Measurements from ENCODE around the gene SRMS.
A peak's percentile ranks its signal among the peaks of the same experiment; 100 is the strongest.

SRMS gene

GRCh38 chr20:63558804-63559484 lies 11.4 kb upstream of the SRMS start:
- H3K9ac ChIP-seq (ENCODE audit: insufficient read length), result no peak overlapping the region
- no peaks in the 10 kb centered on the region for H3K36me3 ChIP-seq (ENCODE audit: insufficient read depth, low read length)
- H3K4me3 ChIP-seq, result no peak overlapping the region
- H3K27ac ChIP-seq, result no peak overlapping the region
- no peaks in the 10 kb centered on the region for H3K9me3 ChIP-seq (ENCODE audit: low read depth, low read length)
- TF ChIP-seq FOXP2 (optimal IDR thresholded peaks at IDR 0.05; ENCODE audit: control extremely low read depth, extremely low read length, insufficient read depth) (no peak), POLR2AphosphoS5 (IDR thresholded peaks at IDR 0.05; ENCODE audit: borderline replicate concordance, low read depth, low read length) (no peak), EZH2 (IDR thresholded peaks at IDR 0.05) (no peak)
- DNase-seq (ENCODE audit: low read depth, low spot score), result no peak

GRCh38 chr20:63557481-63557891 lies 9.9 kb upstream of the SRMS start:
- no peak for DNase-seq (ENCODE audit: low read depth, low spot score)
- H3K9me3 ChIP-seq (ENCODE audit: low read depth, low read length), result no peaks in the 10 kb centered on the region
- no peak overlapping the region for H3K4me3 ChIP-seq
- no peak overlapping the region for H3K9ac ChIP-seq (ENCODE audit: insufficient read length)
- no peak overlapping the region for H3K27ac ChIP-seq
- TF ChIP-seq EZH2 (IDR thresholded peaks at IDR 0.05) (no peak), FOXP2 (optimal IDR thresholded peaks at IDR 0.05; ENCODE audit: control extremely low read depth, extremely low read length, insufficient read depth) (no peak), POLR2AphosphoS5 (IDR thresholded peaks at IDR 0.05; ENCODE audit: borderline replicate concordance, low read depth, low read length) (no peak)
- H3K36me3 ChIP-seq (ENCODE audit: insufficient read depth, low read length), result no peaks in the 10 kb centered on the region

- H3K9ac ChIP-seq (ENCODE audit: insufficient read length), result no peak overlapping the region
- H3K4me3 ChIP-seq, result no peak overlapping the region
- DNase-seq (ENCODE audit: low read depth, low spot score), result no peak
- H3K27ac ChIP-seq, result no peak overlapping the region
- H3K36me3 ChIP-seq (ENCODE audit: insufficient read depth, low read length), result no peaks in the 10 kb centered on the region
- TF ChIP-seq EZH2 (IDR thresholded peaks at IDR 0.05) (no peak), FOXP2 (optimal IDR thresholded peaks at IDR 0.05; ENCODE audit: control extremely low read depth, extremely low read length, insufficient read depth) (no peak), POLR2AphosphoS5 (IDR thresholded peaks at IDR 0.05; ENCODE audit: borderline replicate concordance, low read depth, low read length) (no peak)
- H3K9me3 ChIP-seq (ENCODE audit: low read depth, low read length), result no peaks in the 10 kb centered on the region
Measured at GRCh38 chr20:63556873-63557478, 9.4 kb upstream of the SRMS start.

GRCh38 chr20:63555661-63556381 lies 8.3 kb upstream of the SRMS start:
- TF ChIP-seq FOXP2 (optimal IDR thresholded peaks at IDR 0.05; ENCODE audit: control extremely low read depth, extremely low read length, insufficient read depth), result no peak
- TF ChIP-seq POLR2AphosphoS5 (IDR thresholded peaks at IDR 0.05; ENCODE audit: borderline replicate concordance, low read depth, low read length), result no peak
- TF ChIP-seq EZH2 (IDR thresholded peaks at IDR 0.05), result no peak
- no peaks in the 10 kb centered on the region for H3K9me3 ChIP-seq (ENCODE audit: low read depth, low read length)
- no peak for DNase-seq (ENCODE audit: low read depth, low spot score)
- no peak overlapping the region for H3K9ac ChIP-seq (ENCODE audit: insufficient read length)
- H3K27ac ChIP-seq, result no peak overlapping the region
- H3K36me3 ChIP-seq (ENCODE audit: insufficient read depth, low read length), result no peaks in the 10 kb centered on the region
- H3K4me3 ChIP-seq, result no peak overlapping the region

- Histone ChIP-seq H3K9ac (ENCODE audit: insufficient read length) (peak overlapping the region; percentile 59), H3K36me3 (ENCODE audit: insufficient read depth, low read length) (no peaks in the 10 kb centered on the region), H3K9me3 (ENCODE audit: low read depth, low read length) (no peaks in the 10 kb centered on the region), H3K4me3 (peak overlapping the region; percentile 88), H3K27ac (no peak overlapping the region)
- no peak for TF ChIP-seq EZH2 (IDR thresholded peaks at IDR 0.05)
- no peak for TF ChIP-seq FOXP2 (optimal IDR thresholded peaks at IDR 0.05; ENCODE audit: control extremely low read depth, extremely low read length, insufficient read depth)
- no peak for TF ChIP-seq POLR2AphosphoS5 (IDR thresholded peaks at IDR 0.05; ENCODE audit: borderline replicate concordance, low read depth, low read length)
- no peak for DNase-seq (ENCODE audit: low read depth, low spot score)
Measured at GRCh38 chr20:63554361-63555278, 7.1 kb upstream of the SRMS start.

GRCh38 chr20:63553933-63554290 lies 6.4 kb upstream of the SRMS start, which contains the start of gene FNDC11:
FNDC11 (plus strand) TSS chr20:63554159; CDS start chr20:63555664, 1,505 bp downstream.
- H3K27ac ChIP-seq, result no peak within 1 kb of the TSS
- H3K9me3 ChIP-seq (ENCODE audit: low read depth, low read length), result no peaks in the 10 kb centered on the region
- H3K9ac ChIP-seq (ENCODE audit: insufficient read length), result peak within 1 kb of the TSS; percentile 59
- TF ChIP-seq FOXP2 (optimal IDR thresholded peaks at IDR 0.05; ENCODE audit: control extremely low read depth, extremely low read length, insufficient read depth), result no peak
- TF ChIP-seq EZH2 (IDR thresholded peaks at IDR 0.05), result no peak
- TF ChIP-seq POLR2AphosphoS5 (IDR thresholded peaks at IDR 0.05; ENCODE audit: borderline replicate concordance, low read depth, low read length), result no peak
- H3K4me3 ChIP-seq, result peak within 1 kb of the TSS; percentile 88
- DNase-seq (ENCODE audit: low read depth, low spot score), result no peak
- no peaks in the 10 kb centered on the region for H3K36me3 ChIP-seq (ENCODE audit: insufficient read depth, low read length)

GRCh38 chr20:63553251-63553932 lies 5.8 kb upstream of the SRMS start:
- H3K36me3 ChIP-seq (ENCODE audit: insufficient read depth, low read length), result no peaks in the 10 kb centered on the region
- H3K4me3 ChIP-seq, result peak overlapping the region; percentile 88
- TF ChIP-seq FOXP2 (optimal IDR thresholded peaks at IDR 0.05; ENCODE audit: control extremely low read depth, extremely low read length, insufficient read depth), result no peak
- no peak for TF ChIP-seq POLR2AphosphoS5 (IDR thresholded peaks at IDR 0.05; ENCODE audit: borderline replicate concordance, low read depth, low read length)
- TF ChIP-seq EZH2 (IDR thresholded peaks at IDR 0.05), result no peak
- no peaks in the 10 kb centered on the region for H3K9me3 ChIP-seq (ENCODE audit: low read depth, low read length)
- peak overlapping the region; percentile 59 for H3K9ac ChIP-seq (ENCODE audit: insufficient read length)
- no peak overlapping the region for H3K27ac ChIP-seq
- DNase-seq (ENCODE audit: low read depth, low spot score), result peak; percentile 62
